Superior temporal gyrus (tissue), 1 donor: Measurements from ENCODE around the gene PDE1C.
A peak's percentile ranks its signal among the peaks of the same experiment; 100 is the strongest.
"Not testable (repeated sequence)": the region's sequence is repeated elsewhere in the genome, so short reads cannot be mapped to it uniquely, and the experiment has no call there.

Experiments used
- DNase-seq: peaks from one replicate; pipeline ENCODE4 v3.0.0-alpha.2; 2016; ENCODE audit errors: extremely low spot score

The PDE1C gene

GRCh38 chr7:32070406-32071360, at the start of gene PDE1C:
PDE1C (minus strand) TSS chr7:32070407.
- peak; percentile 73 for DNase-seq

DNA sequence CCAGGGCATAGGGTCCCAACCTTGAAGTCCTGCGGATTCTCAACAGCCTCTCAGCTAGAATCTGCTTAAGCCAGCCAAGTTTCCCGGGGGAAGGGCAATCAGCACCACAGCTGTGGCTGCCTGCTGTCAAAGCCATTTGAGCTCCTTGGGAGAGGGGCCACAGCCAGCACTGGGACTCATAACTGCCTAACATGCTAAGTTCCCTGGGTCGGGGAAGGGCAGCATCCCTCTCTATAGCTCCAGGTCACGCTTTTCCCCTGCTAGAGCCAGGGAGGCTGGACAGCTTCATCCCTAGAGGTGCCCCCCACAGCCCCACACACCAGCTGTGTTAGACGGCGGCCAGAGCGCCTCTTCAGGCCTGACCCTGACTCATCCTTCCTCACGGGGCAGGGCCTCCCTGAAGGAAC, 49.6 kb upstream of the PDE1C start:
- DNase-seq = no peak

DNA sequence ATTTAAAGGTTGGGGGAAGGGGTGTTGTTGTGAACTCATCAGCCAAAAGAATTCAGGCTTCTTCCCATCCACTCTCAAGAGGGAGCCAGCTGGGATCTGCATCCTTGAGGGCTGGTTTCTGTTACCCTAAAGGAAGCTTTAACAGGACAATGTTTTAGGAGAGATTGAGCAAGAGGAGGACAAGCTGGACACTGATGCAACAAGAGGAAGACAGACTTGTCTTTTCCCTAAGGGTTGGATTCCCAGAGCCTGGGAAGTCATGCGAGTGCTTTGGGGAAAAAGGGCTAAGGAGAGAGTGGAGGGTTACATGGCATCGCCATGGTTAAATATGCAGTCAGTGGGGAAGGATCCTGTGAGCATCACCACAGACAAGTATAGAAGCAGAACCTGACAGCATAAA, 47.6 kb upstream of the PDE1C start:
- no peak for DNase-seq

DNA sequence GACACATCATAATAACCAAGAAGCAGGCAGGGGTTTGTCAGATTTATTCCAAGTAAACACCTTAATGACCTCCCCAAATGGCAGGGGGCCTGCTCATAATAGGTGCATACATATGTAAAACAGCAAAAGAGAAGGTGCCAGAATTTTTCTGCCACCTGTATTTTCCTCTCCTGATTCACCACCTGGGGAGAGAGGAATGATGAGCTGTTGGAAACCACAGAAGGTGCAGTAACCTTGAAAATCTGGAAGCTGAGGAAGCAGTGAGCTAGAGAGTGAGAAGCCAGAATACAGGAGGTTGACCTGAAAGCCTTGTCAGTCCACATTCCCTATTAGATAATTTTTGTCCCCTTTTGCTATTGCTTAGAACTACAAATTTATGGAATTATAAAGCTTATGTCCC, 46.2 kb upstream of the PDE1C start:
- no peak for DNase-seq

DNA sequence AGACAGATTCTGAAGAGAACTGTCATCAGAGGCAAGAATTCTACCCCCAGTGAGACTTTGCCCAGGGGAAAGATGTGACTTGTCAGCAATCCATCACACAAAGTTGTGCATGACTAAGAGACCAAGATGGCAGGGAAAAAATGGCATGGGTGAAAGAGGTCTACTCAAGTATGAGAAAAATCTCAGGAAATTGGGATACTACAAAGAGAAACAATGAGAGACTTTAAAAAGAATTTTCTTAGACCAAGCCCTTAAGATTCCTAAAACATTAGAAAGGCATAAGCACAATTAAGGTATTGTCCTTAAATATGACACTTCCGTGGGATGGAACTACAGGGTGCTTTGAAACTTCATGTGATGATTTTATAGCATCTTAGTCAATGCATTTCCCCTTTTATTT, 45.6 kb upstream of the PDE1C start:
- DNase-seq = no peak

DNA sequence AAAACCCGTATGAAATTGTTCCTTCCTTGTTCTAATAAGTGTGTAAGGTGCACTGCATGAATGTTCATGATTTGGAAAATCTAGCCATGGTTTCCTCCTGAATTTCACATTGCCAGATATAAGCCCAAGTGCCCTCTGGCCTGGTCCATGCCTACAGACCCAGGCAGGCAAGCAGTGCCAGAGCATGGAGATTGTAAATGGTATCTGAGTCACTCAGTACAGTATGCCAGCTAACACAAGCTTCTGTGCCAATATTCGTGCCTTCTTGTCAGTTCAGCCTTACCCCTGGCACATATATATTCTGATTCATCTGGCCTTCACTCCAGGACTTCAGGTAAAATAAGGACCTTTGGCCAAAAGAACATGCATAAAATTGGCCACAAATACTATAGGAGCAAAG, 38.4 kb upstream of the PDE1C start:
- DNase-seq = no peak

DNA sequence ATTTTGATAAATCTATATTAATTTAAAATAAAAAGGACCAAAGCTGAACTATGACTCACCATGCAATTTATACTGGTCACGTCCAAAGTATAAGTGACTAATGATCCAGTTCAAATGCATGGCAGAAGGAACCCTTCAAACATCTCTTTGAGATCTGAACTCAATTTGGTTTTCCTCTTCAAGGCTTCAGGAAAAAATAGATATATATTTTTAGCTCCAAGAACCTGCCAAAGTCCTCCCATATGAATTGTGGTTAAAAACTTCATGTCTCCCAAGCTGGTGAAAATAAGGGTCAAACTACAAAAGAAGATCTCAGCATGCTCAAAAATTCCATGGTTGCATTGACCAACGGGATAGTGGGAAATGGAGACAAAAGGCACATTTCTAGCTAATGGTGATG, 34.6 kb upstream of the PDE1C start:
- no peak for DNase-seq

DNA sequence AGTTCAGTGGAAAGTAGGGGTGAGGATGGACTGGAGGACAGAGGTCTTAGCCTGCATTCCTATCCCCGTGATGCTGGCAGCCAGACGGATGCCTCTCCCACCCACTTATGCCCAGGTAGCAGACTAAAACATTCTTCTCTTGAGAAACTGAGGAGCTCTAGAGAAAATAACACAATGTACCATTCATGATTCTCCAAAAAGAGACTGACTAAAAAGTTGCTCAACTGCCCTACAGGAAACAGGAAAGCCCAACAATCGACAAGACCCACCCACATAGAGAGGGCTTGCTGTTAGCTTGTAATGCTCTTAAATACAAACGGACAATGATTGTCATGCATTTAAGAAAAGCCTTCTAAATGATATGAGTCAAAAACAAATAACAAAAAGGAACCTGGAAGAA, 33.2 kb upstream of the PDE1C start:
- DNase-seq = no peak

DNA sequence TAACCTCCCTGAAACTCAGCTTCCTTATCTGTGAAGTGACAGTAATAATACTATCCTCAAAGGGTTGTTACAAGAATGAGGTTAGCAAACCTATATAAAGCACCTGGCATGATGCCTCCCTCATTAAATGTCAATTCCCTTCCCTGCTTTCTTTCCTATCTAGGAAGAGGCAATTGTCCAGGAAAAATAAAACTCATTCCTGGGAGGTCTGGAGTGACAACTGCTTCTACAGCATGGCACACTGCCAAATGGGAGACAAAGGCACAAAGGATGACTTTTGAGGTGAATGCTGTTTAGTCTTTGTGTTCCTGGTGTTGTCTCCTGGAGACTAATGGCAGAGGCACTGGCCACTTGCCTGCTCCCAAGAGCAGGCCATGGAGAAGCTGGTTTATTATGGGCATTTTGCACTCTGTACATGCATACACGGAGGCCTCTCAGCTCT, 32.2 kb upstream of the PDE1C start:
- no peak for DNase-seq

GRCh38 chr7:32100407-32100907, 30.2 kb upstream of the PDE1C start:
- no peak for DNase-seq

DNA sequence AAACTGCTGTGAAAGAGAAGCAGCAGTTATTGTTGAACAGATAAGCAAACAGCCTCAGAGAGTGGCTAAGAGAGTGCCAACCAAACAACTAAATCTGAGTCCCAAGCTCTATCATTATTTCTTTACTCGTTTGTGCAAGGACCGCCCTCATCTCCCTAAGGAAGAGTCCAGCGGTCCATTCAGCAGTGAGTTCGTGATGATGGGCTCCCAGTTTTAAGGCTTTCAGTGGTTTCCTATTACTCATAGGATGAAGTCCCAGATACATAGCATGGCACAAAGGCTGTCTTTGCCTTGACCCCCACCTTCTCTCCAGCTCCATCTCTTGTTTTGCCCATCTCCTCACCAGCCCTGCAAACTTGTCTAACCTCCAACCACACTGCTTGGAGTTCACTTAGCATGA, 24.3 kb upstream of the PDE1C start:
- DNase-seq = no peak

- DNase-seq = no peak
Observed at GRCh38 chr7:32093415-32094408, 23.5 kb upstream of the PDE1C start.

- DNase-seq = no peak
Observed at GRCh38 chr7:32092346-32092745, 22.1 kb upstream of the PDE1C start.

- no peak for DNase-seq
Observed at GRCh38 chr7:32091608-32092210, 21.5 kb upstream of the PDE1C start.

- no peak for DNase-seq
Observed at GRCh38 chr7:32089678-32090077, 19.5 kb upstream of the PDE1C start.

DNA sequence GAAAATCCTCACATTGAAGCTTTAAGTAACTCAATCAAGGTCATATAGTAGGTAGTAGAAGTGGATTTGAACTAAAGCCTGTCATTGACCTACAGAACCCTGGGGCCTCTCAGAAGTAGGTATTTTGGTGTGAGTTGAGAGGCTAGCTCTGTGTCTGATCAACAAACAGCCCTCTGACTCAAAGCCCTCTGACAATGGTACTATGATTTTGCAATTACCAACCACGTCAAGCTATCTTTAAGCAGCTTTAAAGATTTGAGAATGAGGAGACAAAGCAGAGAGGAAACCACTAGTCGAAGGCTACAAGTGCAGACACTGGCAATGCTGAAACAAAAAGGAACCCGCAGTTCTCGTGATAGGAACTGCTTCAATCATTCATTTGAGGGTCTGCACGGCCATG, 19.0 kb upstream of the PDE1C start:
- no peak for DNase-seq

- DNase-seq = no peak
Observed at GRCh38 chr7:32088451-32088881, 18.3 kb upstream of the PDE1C start.

GRCh38 chr7:32079510-32079909, 9.3 kb upstream of the PDE1C start:
- DNase-seq = no peak

DNA sequence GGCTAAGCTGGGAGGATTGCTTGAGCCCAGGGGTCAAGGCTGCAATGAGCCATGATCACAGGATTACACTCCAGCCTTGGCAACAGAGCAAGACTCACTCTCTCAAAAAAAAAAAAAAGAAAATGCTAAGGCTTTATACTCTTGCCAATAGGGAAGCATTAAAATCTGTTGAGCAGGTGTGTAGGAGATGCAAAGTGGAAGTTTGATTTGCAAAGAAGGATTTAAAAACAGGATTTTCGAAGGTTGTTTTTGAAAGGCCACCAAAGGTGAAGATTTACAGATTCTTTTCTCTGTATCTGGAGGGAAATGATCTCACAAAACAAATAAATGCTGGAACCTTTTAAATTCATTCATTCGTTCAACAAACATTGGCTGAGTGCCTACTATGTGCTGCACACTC, 8.6 kb upstream of the PDE1C start:
- no peak for DNase-seq

- DNase-seq = no peak
Observed at GRCh38 chr7:32077806-32078205, 7.6 kb upstream of the PDE1C start.

DNA sequence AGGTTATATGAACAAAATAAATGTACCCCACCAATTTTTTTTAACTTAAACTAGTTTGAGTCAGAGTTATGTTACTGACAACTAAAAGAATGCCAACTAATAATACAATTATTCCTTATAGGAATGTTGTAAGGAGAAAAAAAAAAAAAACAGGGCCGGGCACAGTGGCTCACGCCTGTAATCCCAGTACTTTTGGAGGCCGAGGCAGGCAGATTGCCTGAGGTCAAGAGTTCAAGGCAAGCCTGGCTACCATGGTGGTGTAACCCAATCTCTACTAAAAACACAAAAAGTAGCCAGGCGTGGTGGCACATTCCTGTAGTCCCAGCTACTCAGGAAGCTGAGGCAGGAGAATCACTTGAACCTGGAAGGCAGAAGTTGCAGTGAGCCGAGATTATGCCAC, 6.6 kb upstream of the PDE1C start:
- not testable (repeated sequence) for DNase-seq

- peak; percentile 77 for DNase-seq
Observed at GRCh38 chr7:32075612-32076011, 5.4 kb upstream of the PDE1C start.
